Gastrocnemius medialis (tissue), 4 donors: ENCODE measurements around the gene CLCN2. TPM values are rescaled to one million over a fixed set of nuclear protein-coding genes. Genes with fewer than 3 reads are reported as not detected.

Source experiments
- ATAC-seq, 2 donors: fragments of 150-250 bp; one replicate each; pipeline ENCODE4 v1.9.1; 2016
- DNase-seq, 2 donors: peaks; one replicate each; pipeline ENCODE4 v3.0.0-alpha.2; 2019
- H3K27ac ChIP-seq, 4 donors: fragments of 200-600 bp; sonication (generic); 1 replicate in 1 of 4; 2 replicates in 3 of 4; pipeline ENCODE4 v1.5.1; 2016 to 2018; ENCODE audit warnings: mild to moderate bottlenecking in 2 of 4, moderate library complexity in 1 of 4
- H3K27me3 ChIP-seq, 3 donors: fragments of 200-600 bp; sonication (generic) in 2 of 3; 1 replicate in 1 of 3; 2 replicates in 2 of 3; pipeline versions ENCODE4 v1.5.1 to v1.6.0; 2016 to 2019; ENCODE audit warnings: mild to moderate bottlenecking in 1 of 3, moderate library complexity in 1 of 3
- H3K36me3 ChIP-seq, 2 donors: fragments of 200-600 bp; sonication (generic) in 1 of 2; one replicate each; pipeline ENCODE4 v1.5.1; 2017 to 2018
- H3K4me1 ChIP-seq, 2 donors: fragments of 200-600 bp; sonication (generic) in 1 of 2; one replicate each; pipeline ENCODE4 v1.5.1; 2016 to 2017; ENCODE audit warnings: mild to moderate bottlenecking in 2 of 2
- H3K4me3 ChIP-seq, 4 donors: fragments of 200-600 bp; sonication (generic) in 3 of 4; 1 replicate in 1 of 4; 2 replicates in 3 of 4; pipeline ENCODE4 v1.5.1; 2016 to 2019; ENCODE audit warnings: mild to moderate bottlenecking in 2 of 4
- H3K9me3 ChIP-seq, 3 donors: fragments of 200-600 bp; sonication (generic) in 2 of 3; 1 replicate in 1 of 3; 2 replicates in 2 of 3; pipeline ENCODE4 v1.5.1; 2016 to 2019
- POLR2A ChIP-seq, 2 donors: fragments of 450-650 bp; IDR thresholded peaks; one replicate each; pipeline ENCODE4 v1.6.1; 2017; ENCODE audit warnings: antibody characterized with exemption in 2 of 2, mild to moderate bottlenecking in 2 of 2, moderate library complexity in 2 of 2
- in situ Hi-C, 4 donors: fragments of 200-750 bp; cut with MboI; loops; one replicate each; pipeline versions ENCODE4 v1.15.0 to v1.8.0; 2017; ENCODE audit warnings: low sequenced_read_pairs in 4 of 4
- intact Hi-C: fragments of 100-400 bp; cut with DNase I; formaldehyde crosslinking; loops from one replicate; pipeline ENCODE4 v1.15.1; 2023; ENCODE audit warnings: low total_unique reads
- total RNA-seq, 4 donors: library from RNA; depleted of rRNA; stranded (reverse); fragments of >200 nt; gene quantifications; one replicate each; pipeline versions ENCODE4 v1.1.0 to v1.2.3, GENCODE V29; 2016
- TF ChIP-seq, protein P1 (sequence below), 5 experiments: fragments of 450-650 bp in 3 of 5; fragments of 200-600 bp in 2 of 5; sonication (generic) in 2 of 5; IDR thresholded peaks in 4 of 5; conservative IDR thresholded peaks in 1 of 5; 1 replicate in 4 of 5; 2 replicates in 1 of 5; pipeline ENCODE4 v1.5.1; 2016 to 2019; ENCODE audit warnings: antibody characterized with exemption in 5 of 5, mild to moderate bottlenecking in 3 of 5, moderate library complexity in 3 of 5

The CLCN2 gene
- total RNA-seq, 4 donors from 2014 or later = 0.62 to 1.2 (median 0.92) TPM

DNA sequence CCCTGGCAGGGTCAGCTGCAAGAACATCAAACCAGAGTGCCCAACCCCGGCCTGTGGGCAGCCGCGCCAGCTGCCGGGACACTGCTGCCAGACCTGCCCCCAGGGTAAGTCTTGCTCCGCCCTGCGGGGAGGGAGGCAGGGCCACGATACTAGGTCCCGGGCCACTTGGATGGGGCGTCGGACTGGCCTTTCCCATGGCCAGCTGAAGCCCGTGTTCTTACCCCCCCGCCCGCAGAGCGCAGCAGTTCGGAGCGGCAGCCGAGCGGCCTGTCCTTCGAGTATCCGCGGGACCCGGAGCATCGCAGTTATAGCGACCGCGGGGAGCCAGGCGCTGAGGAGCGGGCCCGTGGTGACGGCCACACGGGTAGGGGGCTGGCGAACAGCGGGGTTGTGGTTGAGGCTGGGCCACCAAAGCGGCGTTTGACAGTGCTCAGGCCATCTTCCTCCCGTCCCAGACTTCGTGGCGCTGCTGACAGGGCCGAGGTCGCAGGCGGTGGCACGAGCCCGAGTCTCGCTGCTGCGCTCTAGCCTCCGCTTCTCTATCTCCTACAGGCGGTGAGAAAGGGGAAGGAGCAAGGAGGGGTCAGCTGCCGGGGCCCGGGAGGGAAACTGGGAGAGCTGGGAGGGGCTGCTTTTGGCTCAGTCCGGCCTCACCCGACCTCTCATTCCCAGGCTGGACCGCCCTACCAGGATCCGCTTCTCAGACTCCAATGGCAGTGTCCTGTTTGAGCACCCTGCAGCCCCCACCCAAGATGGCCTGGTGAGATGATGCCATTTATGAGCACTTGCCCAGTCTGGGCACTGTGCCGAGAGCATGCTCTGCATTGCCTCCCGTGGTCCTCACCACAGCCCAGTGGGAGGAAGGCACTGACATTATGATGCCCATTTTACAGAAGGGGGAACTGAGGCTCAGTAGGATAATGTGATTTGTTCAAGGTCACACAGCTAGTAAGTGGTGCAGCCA is 20.1 kb upstream of the CLCN2 start:
- Histone ChIP-seq H3K27ac (peak overlapping the region; percentile 2 to 78 (median 60)), H3K27me3 (peaks cover 4 to 15% (median 5%) of the 10 kb centered on the region in 3 donors), H3K36me3 (no peaks in the 10 kb centered on the region), H3K9me3 (no peaks in the 10 kb centered on the region), H3K4me3 (peak overlapping the region; percentile 45 to 61 (median 54)), H3K4me1 (peaks cover 19 to 23% of the 10 kb centered on the region in 2 donors)
- DNase-seq = no peak
- intact Hi-C loops (no loop called here), in situ Hi-C loops (no loop called here)
- TF ChIP-seq POLR2A (IDR thresholded peaks at IDR 0.05) = no peak
- TF ChIP-seq, protein P1, sequence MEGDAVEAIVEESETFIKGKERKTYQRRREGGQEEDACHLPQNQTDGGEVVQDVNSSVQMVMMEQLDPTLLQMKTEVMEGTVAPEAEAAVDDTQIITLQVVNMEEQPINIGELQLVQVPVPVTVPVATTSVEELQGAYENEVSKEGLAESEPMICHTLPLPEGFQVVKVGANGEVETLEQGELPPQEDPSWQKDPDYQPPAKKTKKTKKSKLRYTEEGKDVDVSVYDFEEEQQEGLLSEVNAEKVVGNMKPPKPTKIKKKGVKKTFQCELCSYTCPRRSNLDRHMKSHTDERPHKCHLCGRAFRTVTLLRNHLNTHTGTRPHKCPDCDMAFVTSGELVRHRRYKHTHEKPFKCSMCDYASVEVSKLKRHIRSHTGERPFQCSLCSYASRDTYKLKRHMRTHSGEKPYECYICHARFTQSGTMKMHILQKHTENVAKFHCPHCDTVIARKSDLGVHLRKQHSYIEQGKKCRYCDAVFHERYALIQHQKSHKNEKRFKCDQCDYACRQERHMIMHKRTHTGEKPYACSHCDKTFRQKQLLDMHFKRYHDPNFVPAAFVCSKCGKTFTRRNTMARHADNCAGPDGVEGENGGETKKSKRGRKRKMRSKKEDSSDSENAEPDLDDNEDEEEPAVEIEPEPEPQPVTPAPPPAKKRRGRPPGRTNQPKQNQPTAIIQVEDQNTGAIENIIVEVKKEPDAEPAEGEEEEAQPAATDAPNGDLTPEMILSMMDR (IDR thresholded peaks at IDR 0.05 in 4 of 5, conservative IDR thresholded peaks at IDR 0.05 in 1 of 5) = no peak
- ATAC-seq = no peak

DNA sequence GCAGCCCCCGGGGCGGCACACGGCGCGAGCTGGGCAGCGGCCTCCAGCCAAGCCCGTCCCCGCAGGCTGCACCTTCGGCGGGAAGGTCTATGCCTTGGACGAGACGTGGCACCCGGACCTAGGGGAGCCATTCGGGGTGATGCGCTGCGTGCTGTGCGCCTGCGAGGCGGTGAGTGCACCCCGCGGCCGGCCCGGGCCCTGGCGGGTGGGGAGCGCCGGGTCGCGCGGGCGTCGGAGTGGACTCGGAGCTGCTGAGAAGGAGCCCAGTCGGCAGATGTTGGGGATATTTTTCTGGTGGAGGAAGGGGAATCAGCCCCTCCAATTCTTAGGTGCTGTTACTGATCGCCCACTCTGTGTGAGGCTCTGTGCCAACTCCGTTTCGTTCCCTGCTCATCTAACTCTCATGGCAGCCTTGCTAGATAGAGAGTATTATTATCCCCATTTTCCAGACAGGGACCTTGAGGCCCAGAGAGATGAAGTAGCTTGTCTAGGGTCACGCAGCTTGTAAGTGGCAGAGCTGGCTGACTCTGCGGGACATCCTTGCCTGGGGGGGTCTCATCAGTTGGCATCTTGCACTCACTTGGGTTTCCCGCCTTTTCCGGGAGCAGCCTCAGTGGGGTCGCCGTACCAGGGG is 19.3 kb upstream of the CLCN2 start:
- Histone ChIP-seq H3K27ac (peak overlapping the region; percentile 2 to 78 (median 74)), H3K4me1 (peaks cover 19 to 23% of the 10 kb centered on the region in 2 donors), H3K9me3 (no peaks in the 10 kb centered on the region), H3K27me3 (peaks cover 4 to 15% (median 5%) of the 10 kb centered on the region in 3 donors), H3K4me3 (peak overlapping the region; percentile 45 to 61 (median 54)), H3K36me3 (no peaks in the 10 kb centered on the region)
- in situ Hi-C loops (no loop called here), intact Hi-C loops (no loop called here)
- DNase-seq (no peak), ATAC-seq (peak; percentile 5 to 10)
- no peak for TF ChIP-seq POLR2A (IDR thresholded peaks at IDR 0.05)
- TF ChIP-seq, protein P1 (IDR thresholded peaks at IDR 0.05 in 4 of 5, conservative IDR thresholded peaks at IDR 0.05 in 1 of 5) = no peak

DNA sequence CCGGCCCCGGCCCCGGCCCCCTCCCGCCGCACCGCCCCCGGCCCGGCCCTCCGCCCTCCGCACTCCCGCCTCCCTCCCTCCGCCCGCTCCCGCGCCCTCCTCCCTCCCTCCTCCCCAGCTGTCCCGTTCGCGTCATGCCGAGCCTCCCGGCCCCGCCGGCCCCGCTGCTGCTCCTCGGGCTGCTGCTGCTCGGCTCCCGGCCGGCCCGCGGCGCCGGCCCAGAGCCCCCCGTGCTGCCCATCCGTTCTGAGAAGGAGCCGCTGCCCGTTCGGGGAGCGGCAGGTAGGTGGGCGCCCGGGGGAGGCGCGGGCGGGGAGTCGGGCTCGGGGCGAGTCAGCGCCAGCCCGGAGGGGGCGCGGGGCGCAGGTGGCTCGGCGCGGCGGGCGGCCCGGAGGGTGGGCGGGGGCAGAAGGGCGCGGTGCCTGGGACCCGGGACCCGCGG is 18.8 kb upstream of the CLCN2 start:
- DNase-seq = peak; percentile 63 to 71

More for the DNA sequence above, 18.8 kb upstream of the CLCN2 start:
- peak overlapping the region in 3 of 4 donors; percentile 71 to 78 (median 77) for H3K27ac ChIP-seq
- peak; percentile 79 to 80 for ATAC-seq
- intact Hi-C loops (no loop called here), in situ Hi-C loops (no loop called here)
- TF ChIP-seq POLR2A (IDR thresholded peaks at IDR 0.05) = no peak
- TF ChIP-seq, protein P1 (IDR thresholded peaks at IDR 0.05 in 4 of 5, conservative IDR thresholded peaks at IDR 0.05 in 1 of 5) = no peak
- peaks cover 19 to 23% of the 10 kb centered on the region in 2 donors for H3K4me1 ChIP-seq
- H3K27me3 ChIP-seq = peaks cover 4 to 15% (median 5%) of the 10 kb centered on the region in 3 donors
- H3K4me3 ChIP-seq = peak overlapping the region; percentile 45 to 61 (median 54)
- H3K9me3 ChIP-seq = no peaks in the 10 kb centered on the region
- no peaks in the 10 kb centered on the region for H3K36me3 ChIP-seq
